HT1080 (cell line): ENCODE results near the gene HAPSTR1. TPM values are rescaled to one million over a fixed set of nuclear protein-coding genes. Genes with fewer than 3 reads are reported as not detected.

ENCODE experiments used
- total RNA-seq: library from RNA; depleted of rRNA; stranded (reverse); fragments of >200 nt; shearing (Covaris generic); gene quantifications from 2 replicates; pipeline ENCODE4 v1.2.3, GENCODE V29; 2014; rRNA removed

Gene HAPSTR1
- total RNA-seq, 1 experiment from 2014 or later, result 46.9 TPM

Other genes starting within 250 kb of the HAPSTR1 start
- gene CARHSP1, start 222.6 kb upstream of the HAPSTR1 start, total RNA-seq, result 114 and 126 TPM in 2 replicates
- not detected in 2 replicates for gene LITAFD, start 209.3 kb upstream of the HAPSTR1 start, total RNA-seq
- 51.2 and 86.0 TPM in 2 replicates for gene USP7, start 127.7 kb upstream of the HAPSTR1 start, total RNA-seq